NCI-H1105 treated with DMSO at 0.1 percent for 48 hours (cell line): ENCODE measurements around the gene ITPR2.
"Not testable (repeated sequence)": the region's sequence is repeated elsewhere in the genome, so short reads cannot be mapped to it uniquely, and the experiment has no call there.

Experiments
- DNase-seq: peaks from one replicate; lab custom pipeline; 2025; lab: John Stamatoyannopoulos, UW

ITPR2 gene

DNA sequence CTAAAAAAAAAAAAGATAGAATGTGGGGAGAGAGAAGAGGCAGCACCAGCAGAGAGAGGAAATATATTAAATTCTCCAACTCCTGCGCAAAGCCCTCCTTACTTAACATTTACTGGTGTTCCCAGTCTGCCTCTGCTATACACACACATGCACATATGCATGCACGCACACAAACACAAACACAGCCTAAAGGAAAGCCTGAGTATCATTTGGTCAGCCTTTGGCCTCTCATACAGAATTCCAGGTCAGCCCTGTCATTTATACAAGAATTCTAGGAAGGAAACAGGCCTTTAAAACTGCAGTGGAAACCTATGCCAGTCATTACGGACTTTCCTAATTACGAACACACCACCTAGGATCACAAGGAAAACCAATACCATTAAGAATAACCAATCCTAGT is 269.4 kb downstream of the ITPR2 start:
- no peak for DNase-seq

DNA sequence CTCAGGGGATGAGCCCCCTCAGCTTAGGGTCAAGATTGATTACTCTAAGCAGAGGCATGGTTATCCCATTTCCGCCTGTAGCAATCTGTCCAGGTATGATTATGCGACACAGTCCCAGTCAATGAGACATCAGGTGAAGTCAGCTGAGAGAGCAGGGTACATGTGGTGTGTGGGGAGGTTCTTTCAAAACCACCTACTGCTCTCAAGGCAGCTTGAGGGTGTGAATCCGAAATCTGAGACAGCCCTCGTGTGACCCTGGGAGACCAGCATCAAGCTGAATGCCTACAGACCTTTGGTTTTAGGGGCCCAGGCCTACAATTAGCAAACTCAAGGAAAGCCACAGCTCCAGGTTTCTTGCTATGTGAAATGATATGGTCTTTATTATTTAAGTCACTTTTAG is 275.7 kb downstream of the ITPR2 start:
- no peak for DNase-seq

- DNase-seq: no peak
Measured at GRCh38 chr12:26556916-26557315, 276.1 kb downstream of the ITPR2 start.

- no peak for DNase-seq
Measured at GRCh38 chr12:26555139-26555538, 277.9 kb downstream of the ITPR2 start.

DNA sequence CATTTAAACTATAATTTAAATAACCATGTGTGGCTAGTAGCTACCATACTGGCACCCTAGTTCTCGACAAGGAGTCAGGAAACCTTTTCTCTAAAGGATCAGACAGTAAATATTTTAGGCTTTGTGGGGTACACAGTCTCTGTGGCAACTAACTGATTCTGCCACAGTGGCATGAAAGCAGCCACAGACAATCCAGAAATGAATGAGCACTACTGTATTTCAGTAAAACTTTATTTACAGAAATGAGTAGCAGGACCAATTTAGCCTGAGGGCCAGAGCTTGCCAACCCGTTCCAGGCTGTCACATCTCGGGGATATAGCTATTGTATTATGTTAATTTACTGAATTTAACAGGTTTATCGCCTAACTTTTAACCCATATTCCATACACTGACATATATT is 278.7 kb downstream of the ITPR2 start:
- no peak for DNase-seq

GRCh38 chr12:26551385-26551784 is 281.6 kb downstream of the ITPR2 start:
- no peak for DNase-seq

- no peak for DNase-seq
Measured at GRCh38 chr12:26548227-26548626, 284.8 kb downstream of the ITPR2 start.

GRCh38 chr12:26546535-26547314 is 286.3 kb downstream of the ITPR2 start:
- DNase-seq: no peak

DNA sequence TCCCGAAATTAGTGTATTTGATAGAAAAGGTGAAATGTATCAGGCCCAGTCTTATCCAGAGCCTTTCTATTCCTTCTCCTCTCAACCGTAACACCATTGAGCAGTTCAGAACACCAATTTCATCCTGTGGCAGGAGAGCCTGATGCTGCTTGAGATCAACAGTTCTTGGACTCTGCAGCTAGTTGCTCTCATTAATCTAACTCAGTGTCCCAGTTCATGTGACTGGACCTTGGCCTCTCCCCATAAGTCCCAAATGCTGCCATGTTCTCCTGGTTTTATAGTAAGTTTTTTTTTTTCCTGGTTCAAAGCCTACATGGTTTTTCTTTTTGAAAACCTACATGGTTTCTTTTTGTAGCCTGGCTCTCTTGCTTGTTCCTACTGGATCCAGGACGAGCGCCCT is 293.9 kb downstream of the ITPR2 start:
- DNase-seq: no peak

DNA sequence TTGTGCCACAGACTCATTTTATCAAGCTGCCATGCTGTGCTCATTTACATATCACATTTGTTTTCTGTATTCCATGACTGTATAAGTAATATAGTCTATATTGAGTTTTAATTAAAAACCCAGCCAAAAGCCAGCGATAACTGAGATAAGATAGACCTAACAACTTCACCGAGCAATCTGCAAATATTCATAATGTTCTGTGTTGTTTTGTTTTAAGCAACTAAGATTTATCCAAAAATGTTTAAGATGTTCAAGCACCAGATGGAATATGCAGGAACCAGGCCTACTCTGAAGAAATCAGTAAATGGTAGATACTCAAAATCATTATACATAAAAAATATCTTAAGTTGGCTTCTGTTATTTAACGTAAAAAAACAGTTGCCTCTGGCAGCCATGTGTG is 295.3 kb downstream of the ITPR2 start:
- DNase-seq: no peak

- DNase-seq: no peak
Measured at GRCh38 chr12:26537126-26537525, 295.9 kb downstream of the ITPR2 start.

DNA sequence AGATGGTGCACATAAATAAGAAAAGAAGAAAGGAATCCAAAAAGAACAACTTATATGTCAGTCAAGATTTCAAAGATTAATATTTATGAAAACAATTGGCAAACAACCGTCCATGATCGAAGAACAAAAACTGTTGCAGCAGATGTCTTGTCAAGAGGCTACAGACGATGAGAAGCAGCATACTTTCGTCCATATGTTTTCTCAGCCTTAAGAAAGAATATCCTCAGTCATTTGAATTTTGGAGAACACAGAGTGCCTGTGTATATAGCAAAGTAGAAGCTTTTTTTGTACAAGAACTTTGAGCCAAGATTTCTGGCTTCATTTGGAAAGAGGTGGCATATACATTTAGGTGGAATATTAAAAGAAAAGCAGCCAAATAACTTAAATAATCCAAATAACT is 297.2 kb downstream of the ITPR2 start:
- DNase-seq: no peak

- DNase-seq: no peak
Measured at GRCh38 chr12:26534071-26534470, 298.9 kb downstream of the ITPR2 start.

- DNase-seq: no peak
Measured at GRCh38 chr12:26533211-26533610, 299.8 kb downstream of the ITPR2 start.

- DNase-seq: no peak
Measured at GRCh38 chr12:26530461-26530860, 302.5 kb downstream of the ITPR2 start.

DNA sequence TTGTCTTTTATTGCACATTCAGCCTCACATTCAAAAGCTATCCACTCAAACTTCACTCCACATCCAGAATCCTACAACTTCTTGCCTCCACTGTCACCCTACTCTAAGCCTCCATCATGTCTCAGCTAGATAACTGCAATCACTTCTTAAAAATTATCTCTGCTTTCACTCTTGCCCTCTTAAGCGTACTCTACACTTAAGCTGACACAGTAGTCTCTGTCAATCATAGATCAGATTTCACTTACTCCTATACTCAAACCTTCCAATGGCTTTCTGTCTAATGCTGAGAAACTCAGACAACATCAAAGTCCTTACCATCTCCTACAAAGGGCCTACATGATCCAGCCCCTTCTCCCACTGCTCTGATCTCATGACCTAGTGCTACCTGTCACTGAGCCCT is 304.1 kb downstream of the ITPR2 start:
- no peak for DNase-seq

- no peak for DNase-seq
Measured at GRCh38 chr12:26527682-26528081, 305.3 kb downstream of the ITPR2 start.

DNA sequence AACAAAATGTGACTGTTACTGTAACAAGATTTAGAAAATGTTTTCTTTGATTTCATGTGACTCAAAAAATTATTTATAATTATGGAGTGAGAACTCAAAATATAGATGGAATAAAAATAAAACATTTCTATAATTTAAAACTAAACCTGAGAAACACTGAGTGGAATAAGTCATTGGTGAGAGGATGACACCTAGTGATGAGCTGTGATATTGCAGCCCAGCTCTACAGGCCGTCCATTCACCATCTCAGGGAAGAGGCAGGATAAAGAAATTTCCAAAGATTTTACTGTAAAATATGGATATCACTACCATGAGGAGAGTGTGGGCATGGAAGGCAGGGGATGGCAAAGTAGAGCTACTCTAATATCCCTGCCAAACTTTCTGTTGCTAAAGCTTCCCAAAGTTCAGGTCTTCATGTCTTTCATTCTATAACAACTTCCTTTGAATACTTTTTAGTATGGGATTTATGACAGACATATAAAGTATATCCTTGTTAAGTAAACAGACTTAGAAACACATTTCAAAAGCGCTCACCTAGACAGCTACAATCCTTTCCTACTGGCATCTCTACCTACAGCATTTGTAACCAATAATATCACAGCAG is 308.0 kb downstream of the ITPR2 start:
- DNase-seq: no peak

DNA sequence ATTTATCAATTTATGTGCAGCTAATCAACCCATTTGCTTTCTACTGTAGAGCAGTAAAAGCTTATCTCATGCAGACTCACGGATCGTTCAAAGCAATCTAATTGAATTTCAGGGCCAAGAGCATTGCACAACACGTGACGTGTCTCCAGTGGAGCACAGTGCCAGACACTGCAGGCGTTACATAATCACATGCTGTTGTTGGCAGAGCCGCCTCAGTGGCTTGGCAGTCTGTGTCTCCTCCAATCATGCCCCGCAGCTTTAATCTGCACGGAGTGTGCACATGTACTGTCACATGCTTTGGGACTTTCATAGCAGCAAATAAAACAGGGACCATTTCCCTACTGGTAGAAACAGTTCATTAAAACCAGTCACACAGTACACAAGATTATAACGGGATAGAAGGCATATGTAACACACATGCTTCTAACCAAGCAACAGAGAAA is 309.3 kb downstream of the ITPR2 start:
- DNase-seq: no peak

DNA sequence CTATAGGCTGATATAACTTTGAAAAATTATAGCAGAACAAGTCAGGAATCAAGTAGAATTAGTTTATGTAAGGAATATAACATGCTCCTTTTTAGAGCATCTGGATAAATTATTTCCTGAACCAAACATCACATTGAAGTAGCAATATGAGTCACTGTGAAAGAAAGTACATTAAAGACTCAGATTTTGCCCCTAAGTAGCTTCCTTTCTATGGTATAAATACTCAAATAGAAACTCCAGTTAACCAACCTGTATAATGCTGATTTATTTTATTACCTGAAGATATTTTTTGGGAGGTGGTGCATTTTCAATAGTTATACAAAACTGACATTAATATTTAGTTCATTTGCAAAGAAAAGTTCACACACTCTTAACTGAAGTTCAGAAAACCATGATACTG is 312.1 kb downstream of the ITPR2 start:
- no peak for DNase-seq

DNA sequence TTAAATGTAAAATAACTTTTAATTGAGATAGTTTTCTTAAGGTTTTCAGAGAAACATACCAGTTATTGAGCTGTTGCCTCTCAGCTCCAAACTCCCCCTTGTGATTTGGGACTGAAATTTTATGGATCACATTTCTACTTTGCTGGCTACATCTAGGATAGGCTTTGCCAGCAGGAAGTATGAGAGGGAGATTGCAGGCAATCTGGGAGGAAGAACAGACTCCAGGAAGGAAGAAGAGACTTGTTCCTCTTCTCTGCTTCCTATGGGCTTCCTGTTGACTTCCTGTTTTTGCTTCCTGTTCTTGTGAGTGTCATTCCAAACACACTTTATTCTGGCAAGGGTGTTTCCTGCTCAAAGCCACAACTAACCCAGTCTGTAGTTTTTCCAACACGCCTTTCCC is 312.9 kb downstream of the ITPR2 start:
- DNase-seq: no peak

DNA sequence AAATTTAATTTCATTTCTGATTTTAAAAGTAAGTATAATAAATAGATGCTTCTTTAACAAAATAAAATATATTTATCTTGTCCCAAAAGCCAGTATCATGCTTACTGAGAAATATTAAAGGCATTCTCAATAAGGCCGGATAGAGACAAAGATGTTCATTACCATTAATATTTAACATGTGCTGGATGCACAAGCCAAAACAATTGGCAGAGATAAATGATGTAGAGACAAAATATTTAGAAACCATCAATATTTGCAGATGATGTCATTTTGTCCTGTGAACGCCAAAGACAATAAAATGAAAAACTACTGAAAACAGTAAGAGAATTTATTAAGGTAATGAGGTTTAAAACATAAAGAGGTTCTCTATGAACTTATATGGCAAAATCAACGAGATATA is 313.5 kb downstream of the ITPR2 start:
- no peak for DNase-seq

DNA sequence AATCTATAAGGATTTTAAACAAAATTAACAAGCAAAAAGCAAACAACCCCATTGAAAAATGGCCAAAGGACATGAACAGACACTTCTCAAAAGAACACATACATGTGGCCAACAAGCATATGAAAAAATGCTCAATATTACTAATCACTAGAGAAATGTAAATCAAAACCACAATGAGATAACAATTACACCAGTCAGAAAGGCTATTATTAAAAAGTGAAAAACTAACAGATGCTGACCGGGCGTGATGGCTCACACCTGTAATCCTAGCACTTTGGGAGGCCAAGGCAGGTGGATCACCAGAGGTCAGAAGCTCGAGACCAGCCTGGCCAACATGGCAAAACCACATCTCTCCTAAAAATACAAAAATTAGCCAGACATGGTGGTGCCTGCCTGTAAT is 315.7 kb downstream of the ITPR2 start:
- DNase-seq: not testable (repeated sequence)

DNA sequence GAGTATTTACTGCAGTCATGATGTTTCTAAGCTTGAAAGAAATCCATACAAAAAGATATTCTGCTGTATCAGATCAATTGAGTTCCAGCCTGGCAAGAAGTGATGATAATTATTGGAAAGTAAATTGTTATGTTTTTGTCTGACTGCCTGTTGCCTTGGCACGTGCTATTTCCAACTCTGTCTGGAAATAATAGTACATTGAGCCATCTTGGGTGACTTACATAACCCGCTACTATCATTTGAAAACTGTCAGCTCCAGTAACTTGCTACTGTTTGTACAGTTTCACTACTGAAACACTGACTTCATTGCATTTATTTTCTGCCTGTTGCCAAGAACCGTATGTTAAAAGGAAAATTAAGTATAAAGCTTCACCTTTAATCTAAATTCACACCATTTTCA is 318.6 kb downstream of the ITPR2 start:
- no peak for DNase-seq
